Activated T-helper 9 cell treated with anti-CD3 and anti-CD28 coated beads, Interleukin-2, amount 50 U/mL, for 16 hours (primary cell): ENCODE results near the gene DOCK3.
"Not testable (repeated sequence)": the region's sequence is repeated elsewhere in the genome, so short reads cannot be mapped to it uniquely, and the experiment has no call there.

Experiments used
- DNase-seq: peaks from one replicate; pipeline ENCODE4 v3.0.0-alpha.2; 2020; ENCODE audit warnings: low read depth

Gene DOCK3

DNA sequence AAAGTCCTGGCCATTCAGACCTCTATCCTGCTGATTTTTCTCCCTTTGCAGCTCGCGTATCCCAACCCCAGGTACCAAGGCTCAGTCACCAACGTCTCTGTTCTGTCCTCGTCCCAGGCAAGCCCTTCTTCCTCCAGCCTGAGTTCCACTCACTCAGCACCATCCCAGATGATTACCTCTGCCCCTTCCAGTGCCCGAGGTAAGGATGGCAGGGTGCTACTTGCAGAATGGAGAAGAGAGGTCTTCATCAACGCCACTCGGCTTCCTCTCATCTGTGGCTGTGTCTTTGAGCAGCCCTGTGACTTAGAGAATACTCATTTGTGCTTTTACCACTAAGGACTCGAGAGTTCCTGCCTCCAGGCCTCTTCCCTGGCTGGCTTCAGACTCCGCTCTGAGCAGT lies 687.7 kb downstream of the DOCK3 start:
- DNase-seq: no peak

- not testable (repeated sequence) for DNase-seq
Observed at GRCh38 chr3:51368276-51368675, 693.5 kb downstream of the DOCK3 start.

- no peak for DNase-seq
Observed at GRCh38 chr3:51371943-51372557, 697.3 kb downstream of the DOCK3 start.

DNA sequence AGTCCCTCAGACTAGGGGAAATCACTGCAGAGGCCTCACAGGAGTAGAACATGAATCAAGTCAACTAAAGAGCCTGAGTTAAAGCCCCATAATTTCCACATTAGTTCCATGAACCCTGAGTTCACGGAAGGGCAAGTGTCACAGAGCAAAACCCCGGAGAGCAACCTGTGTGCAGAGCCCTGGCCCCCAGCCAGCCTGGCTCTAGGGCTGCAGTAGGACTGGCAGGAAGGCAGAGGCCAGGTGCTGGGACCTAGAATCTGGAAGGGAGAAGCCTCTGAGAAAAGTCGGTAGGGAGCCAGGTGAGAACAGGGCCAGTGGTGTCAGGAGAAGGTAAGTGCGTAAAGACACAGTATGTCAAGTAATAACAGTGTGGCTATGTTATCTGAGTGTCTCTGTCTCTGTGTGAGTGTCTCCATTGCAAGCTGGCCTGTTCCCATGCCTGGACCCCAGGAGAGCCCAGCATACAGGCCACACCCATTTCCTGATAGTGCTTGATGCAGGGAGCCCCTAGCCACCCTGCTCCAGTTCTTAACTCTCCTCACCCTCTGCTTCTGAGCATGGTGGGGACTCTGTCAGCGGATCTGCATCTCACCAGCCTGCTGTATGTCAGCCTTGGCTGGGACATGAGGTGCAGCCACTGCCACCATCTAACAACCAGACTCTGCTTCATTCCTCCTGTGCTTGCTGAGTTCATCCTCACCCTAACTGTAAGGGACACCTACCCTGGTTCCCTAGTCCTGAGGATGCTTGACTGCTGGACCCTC lies 699.1 kb downstream of the DOCK3 start:
- no peak for DNase-seq

GRCh38 chr3:51374456-51374855 lies 699.7 kb downstream of the DOCK3 start:
- no peak for DNase-seq

GRCh38 chr3:51375136-51375535 lies 700.4 kb downstream of the DOCK3 start:
- DNase-seq: no peak

- no peak for DNase-seq
Observed at GRCh38 chr3:51375571-51375970, 700.8 kb downstream of the DOCK3 start.

- no peak for DNase-seq
Observed at GRCh38 chr3:51378065-51378464, 703.3 kb downstream of the DOCK3 start.

GRCh38 chr3:51378726-51379125 lies 704.0 kb downstream of the DOCK3 start:
- no peak for DNase-seq

GRCh38 chr3:51379301-51379700 lies 704.6 kb downstream of the DOCK3 start:
- DNase-seq: no peak

- no peak for DNase-seq
Observed at GRCh38 chr3:51379746-51380455, 705.2 kb downstream of the DOCK3 start.

- no peak for DNase-seq
Observed at GRCh38 chr3:51380601-51381332, 706.0 kb downstream of the DOCK3 start.

- DNase-seq: no peak
Observed at GRCh38 chr3:51381333-51381705, 706.6 kb downstream of the DOCK3 start.

DNA sequence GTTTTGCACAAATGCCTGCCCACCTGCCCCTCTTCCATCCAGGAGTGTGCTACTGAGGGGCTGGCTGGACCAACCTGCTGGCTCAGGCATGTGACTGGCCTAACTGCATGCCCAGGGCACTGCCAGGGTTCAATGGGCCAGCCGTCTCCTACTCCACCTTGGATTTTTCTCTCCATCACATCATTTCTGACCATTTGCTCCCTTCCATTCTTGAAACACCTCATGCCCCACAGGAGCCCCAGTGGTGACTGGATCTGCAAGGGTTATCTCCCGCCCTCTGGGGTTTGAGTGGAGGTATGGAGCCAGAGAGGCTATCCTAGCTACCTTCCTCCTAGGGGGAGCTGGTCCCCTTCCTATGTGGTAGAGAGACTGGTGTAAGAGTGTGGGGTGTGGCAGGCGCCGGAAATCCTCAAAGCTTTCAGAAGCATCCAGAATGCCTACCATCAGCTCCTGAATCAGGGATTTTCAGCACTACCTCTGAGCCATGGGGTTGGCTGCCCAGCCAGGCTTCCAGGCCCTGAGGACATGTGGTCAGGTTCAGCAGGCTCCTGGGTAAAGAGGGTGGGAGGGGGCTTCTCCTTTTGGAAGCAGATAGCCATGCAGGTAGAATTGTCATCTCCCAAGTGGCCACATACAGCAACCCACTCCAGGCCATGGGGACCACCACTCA lies 707.5 kb downstream of the DOCK3 start:
- no peak for DNase-seq

GRCh38 chr3:51382947-51383578 lies 708.3 kb downstream of the DOCK3 start:
- DNase-seq: no peak

DNA sequence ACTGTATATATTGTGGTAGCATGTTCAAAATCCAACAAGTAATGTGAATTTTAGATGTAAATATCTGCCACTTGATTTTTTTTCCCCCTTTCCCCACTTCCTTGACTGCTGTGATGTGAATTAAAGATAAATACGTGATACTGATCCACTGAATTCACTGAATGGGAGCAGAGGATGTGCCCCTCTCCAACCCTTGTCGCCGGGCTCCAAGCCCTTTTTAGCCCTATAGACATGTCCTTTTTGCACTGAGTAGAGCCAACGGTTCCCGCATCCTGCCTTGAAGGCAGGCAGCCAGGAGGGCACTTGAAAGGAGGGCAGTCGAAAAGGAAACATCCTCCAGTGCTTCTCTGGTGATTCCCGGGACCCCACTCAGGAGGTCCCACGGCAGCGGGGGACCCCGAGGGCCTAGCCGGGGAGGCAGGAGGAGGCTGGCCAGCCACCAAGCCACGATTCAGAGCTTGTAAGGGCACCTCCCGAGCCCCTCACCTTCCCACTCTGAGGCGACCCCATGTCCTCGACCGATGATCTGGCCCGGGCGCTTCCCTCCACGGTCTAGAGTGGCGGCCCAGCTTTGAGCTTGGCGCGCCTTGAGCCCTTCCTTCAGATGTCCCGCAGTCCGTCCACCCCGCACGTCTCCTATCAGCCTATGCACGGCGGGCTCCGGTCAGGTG lies 709.5 kb downstream of the DOCK3 start:
- DNase-seq: no peak

GRCh38 chr3:51384726-51385473 lies 710.2 kb downstream of the DOCK3 start, which contains the start of gene MANF:
TSS of gene MANF (plus strand) at chr3:51385291. CDS start at chr3:51385343, 52 bp downstream.
- peak; percentile 96 for DNase-seq

GRCh38 chr3:51385621-51386091 lies 710.9 kb downstream of the DOCK3 start:
- no peak for DNase-seq

DNA sequence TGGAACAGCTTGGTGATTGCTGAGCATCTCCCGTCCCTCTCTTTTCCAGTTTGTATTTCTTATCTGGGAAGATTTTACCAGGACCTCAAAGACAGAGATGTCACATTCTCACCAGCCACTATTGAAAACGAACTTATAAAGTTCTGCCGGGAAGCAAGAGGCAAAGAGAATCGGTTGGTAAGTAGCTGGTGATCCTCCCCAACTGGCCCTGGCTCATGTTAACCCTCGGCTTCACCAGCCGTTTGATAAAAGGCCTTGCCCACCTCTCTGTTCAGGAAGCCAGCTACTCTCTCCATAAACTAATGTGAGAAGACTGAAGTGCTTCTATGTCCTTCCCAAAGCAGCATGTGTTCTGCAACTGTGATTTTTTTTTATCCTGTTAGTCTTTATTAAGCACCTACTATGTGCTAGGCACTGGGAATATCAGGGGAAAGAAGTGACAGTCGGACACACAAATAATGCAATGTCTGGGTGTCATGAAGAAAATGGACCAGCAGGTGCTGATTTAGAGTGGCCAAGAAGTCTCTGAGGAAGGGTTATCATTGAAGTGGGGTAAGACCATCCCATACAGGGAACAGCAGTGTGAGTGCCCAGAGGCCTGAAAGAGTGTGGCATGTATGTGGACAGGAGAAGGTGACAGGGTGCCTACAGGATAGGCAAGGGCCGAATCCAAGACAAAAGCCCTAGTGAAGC lies 711.6 kb downstream of the DOCK3 start:
- no peak for DNase-seq
